A375 (cell line): ENCODE results near the gene OR6M1. TPM values are rescaled to one million over a fixed set of nuclear protein-coding genes. Genes with fewer than 3 reads are reported as not detected.

ENCODE experiments used
- small RNA-seq: library from RNA; depleted of rRNA; stranded (forward); fragments of <200 nt; gene quantifications from one replicate; pipeline ENCODE3, GENCODE V24; 2014
- total RNA-seq: library from RNA; depleted of rRNA; stranded (reverse); fragments of >200 nt; shearing (Covaris generic); gene quantifications from 2 replicates; pipeline ENCODE4 v1.2.3, GENCODE V29; 2014; rRNA removed

OR6M1 gene, protein sequence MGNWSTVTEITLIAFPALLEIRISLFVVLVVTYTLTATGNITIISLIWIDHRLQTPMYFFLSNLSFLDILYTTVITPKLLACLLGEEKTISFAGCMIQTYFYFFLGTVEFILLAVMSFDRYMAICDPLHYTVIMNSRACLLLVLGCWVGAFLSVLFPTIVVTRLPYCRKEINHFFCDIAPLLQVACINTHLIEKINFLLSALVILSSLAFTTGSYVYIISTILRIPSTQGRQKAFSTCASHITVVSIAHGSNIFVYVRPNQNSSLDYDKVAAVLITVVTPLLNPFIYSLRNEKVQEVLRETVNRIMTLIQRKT
- total RNA-seq = not detected in 2 replicates

DNA sequence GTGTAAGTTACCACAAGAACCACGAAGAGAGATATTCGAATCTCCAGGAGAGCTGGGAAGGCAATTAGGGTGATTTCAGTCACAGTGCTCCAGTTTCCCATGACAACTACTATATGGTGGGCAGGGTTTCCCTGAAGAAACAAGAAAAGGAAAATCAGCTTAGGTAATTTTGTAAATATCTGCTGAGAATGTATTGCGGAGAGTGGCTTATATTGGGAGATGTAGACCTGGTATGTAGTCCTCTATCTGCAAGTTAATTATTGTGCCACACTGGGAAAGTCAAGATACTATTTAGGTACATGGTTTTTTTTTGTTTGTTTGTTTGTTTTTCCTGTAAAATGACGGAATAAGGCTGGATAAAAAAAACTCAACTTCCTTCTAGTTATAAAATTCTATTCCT, at the start of gene OR6M1:
Gene OR6M1 (minus strand): TSS at position 101 of the 400 bp plus-strand sequence. CDS start 0 bp downstream, at position 101.

Small RNA genes within 50 kb of the gene (small RNA-seq; reads per million reads assigned to genes)
- gene RNU1-21P = not detected

Other genes starting within 250 kb of the OR6M1 start
- not detected in 2 replicates for gene SCN3B, start 151.7 kb downstream of the OR6M1 start, total RNA-seq
- 11.1 and 14.3 TPM in 2 replicates for gene ZNF202, start 64.7 kb downstream of the OR6M1 start, total RNA-seq
- gene OR6X1, start 51.8 kb downstream of the OR6M1 start, total RNA-seq = not detected in 2 replicates
- gene TMEM225, start 79.3 kb upstream of the OR6M1 start, total RNA-seq = not detected in 2 replicates
- not detected in 2 replicates for gene OR8D4, start 95.8 kb upstream of the OR6M1 start, total RNA-seq
- gene OR4D5, start 133.3 kb upstream of the OR6M1 start, total RNA-seq = not detected in 2 replicates
- 0.21 TPM in 1 of 2 replicates, not detected in the other for gene OR6T1, start 137.5 kb upstream of the OR6M1 start, total RNA-seq
- not detected in 2 replicates for gene OR10S1, start 171.4 kb upstream of the OR6M1 start, total RNA-seq
- not detected in 2 replicates for gene OR10G6, start 188.8 kb upstream of the OR6M1 start, total RNA-seq
- gene OR10G4, start 206.6 kb upstream of the OR6M1 start, total RNA-seq = not detected in 2 replicates
- not detected in 2 replicates for gene OR10G9, start 216.7 kb upstream of the OR6M1 start, total RNA-seq
- not detected in 2 replicates for gene OR10G8, start 220.4 kb upstream of the OR6M1 start, total RNA-seq
- gene OR10G7, start 235.0 kb upstream of the OR6M1 start, total RNA-seq = not detected in 2 replicates